Colonic mucosa (tissue), 4 donors: ENCODE results near the gene ABCF3. TPM values are rescaled to one million over a fixed set of nuclear protein-coding genes. Genes with fewer than 3 reads are reported as not detected.

Source experiments
- DNase-seq: peaks from one replicate; pipeline ENCODE4 v3.0.0-alpha.2; 2020
- H3K27ac ChIP-seq: fragments of 200-600 bp; one replicate; pipeline ENCODE4 v1.8.0; 2021
- H3K27me3 ChIP-seq: fragments of 200-600 bp; one replicate; pipeline ENCODE4 v1.8.0; 2021
- H3K36me3 ChIP-seq: fragments of 200-600 bp; one replicate; pipeline ENCODE4 v1.8.0; 2021
- H3K4me1 ChIP-seq: fragments of 200-600 bp; one replicate; pipeline ENCODE4 v1.8.0; 2021; ENCODE audit warnings: mild to moderate bottlenecking
- H3K4me3 ChIP-seq: fragments of 200-600 bp; one replicate; pipeline ENCODE4 v1.8.0; 2021
- H3K9ac ChIP-seq, 2 donors: one replicate each; pipeline ENCODE4 v1.7.0; 2013; ENCODE audit warnings: control low read depth in 2 of 2, low read depth in 2 of 2, low read length in 2 of 2
- H3K9me3 ChIP-seq: fragments of 200-600 bp; one replicate; pipeline ENCODE4 v1.8.0; 2021
- CTCF ChIP-seq: fragments of 200-600 bp; IDR thresholded peaks from one replicate; pipeline ENCODE4 v1.8.0; 2022; ENCODE audit warnings: antibody characterized with exemption, mild to moderate bottlenecking
- intact Hi-C: fragments of 100-400 bp; cut with DNase I; formaldehyde crosslinking; loops from one replicate; pipeline ENCODE4 v1.14.1; 2022
- total RNA-seq, 2 donors: library from RNA; stranded (reverse); fragmentation: NEBNext Ultra II Directional in 1 of 2; extraction: Animal tissue kit (Norgen Biotek cat#: 25700) in 1 of 2; gene quantifications; one replicate each; pipeline ENCODE4 v1.2.1, GENCODE V29; 2021
- donor health status: healthy.
- donor health status: DM: no; HTN: no; CAD: no.
- donor health status: DM: no; HTN: no; CAD: no.

Gene ABCF3
- total RNA-seq, 2 donors from 2014 or later = 54.6 to 82.4 TPM

DNA sequence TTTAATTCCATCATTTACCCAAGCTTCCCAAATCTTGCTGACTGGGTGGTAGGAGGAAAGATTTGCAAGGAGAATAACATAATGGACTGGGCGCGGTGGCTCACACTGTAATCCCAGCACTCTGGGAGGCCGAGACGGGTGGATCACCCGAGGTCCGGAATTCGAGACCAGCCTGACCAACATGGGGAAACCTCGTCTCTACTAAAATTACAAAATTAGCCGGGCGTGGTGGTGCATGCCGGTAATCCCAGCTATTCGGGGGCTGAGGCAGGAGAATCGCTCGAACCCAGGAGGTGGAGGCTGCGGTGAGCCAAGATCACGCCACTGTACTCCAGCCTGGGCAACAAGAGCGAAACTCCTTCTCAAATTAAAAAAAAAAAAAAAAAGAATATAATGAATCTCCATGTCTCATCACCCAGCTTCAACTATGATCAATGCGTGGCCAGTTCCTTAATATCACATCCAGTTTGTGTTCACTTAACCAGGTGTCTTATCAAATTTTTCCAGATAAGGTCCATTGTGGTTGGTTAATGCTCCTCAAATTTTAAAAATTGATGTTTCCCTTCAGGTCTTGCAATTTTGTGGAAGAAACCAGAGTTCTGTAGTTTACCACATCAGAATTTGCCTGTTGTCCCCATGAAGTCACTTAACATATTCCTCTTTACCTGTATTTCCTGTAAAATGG, 1.3 kb upstream of the ABCF3 start:
- Histone ChIP-seq H3K9ac (no peak overlapping the region), H3K4me1 (peaks cover 8% of the 10 kb centered on the region), H3K4me3 (no peak overlapping the region), H3K36me3 (peaks cover 32% of the 10 kb centered on the region), H3K27me3 (no peaks in the 10 kb centered on the region), H3K9me3 (no peaks in the 10 kb centered on the region), H3K27ac (no peak overlapping the region)
- intact Hi-C loops = no loop called here
- TF ChIP-seq CTCF = no peak
- DNase-seq = peak; percentile 15

- Histone ChIP-seq H3K9ac (peak overlapping the region; percentile 67 to 94), H3K27ac (peak overlapping the region; percentile 66), H3K4me1 (peaks cover 8% of the 10 kb centered on the region), H3K36me3 (peaks cover 27% of the 10 kb centered on the region), H3K9me3 (no peaks in the 10 kb centered on the region), H3K4me3 (peak overlapping the region; percentile 66), H3K27me3 (no peaks in the 10 kb centered on the region)
- intact Hi-C loops = no loop called here
- peak; percentile 99 for DNase-seq
- TF ChIP-seq CTCF = no peak
Observed at GRCh38 chr3:184185461-184186183, 377 bp upstream of the ABCF3 start.

- peak; percentile 17 for DNase-seq
- Histone ChIP-seq H3K27ac (peak overlapping the region; percentile 66), H3K9me3 (no peaks in the 10 kb centered on the region), H3K4me1 (peaks cover 8% of the 10 kb centered on the region), H3K36me3 (peaks cover 19% of the 10 kb centered on the region), H3K9ac (peak overlapping the region; percentile 90 to 94), H3K4me3 (peak overlapping the region; percentile 66), H3K27me3 (no peaks in the 10 kb centered on the region)
- no peak for TF ChIP-seq CTCF
- intact Hi-C loops = no loop called here
Observed at GRCh38 chr3:184186902-184187207, 856 bp downstream of the ABCF3 start.

GRCh38 chr3:184188080-184188479, 2.1 kb downstream of the ABCF3 start:
- no peak for TF ChIP-seq CTCF
- Histone ChIP-seq H3K27ac (no peak overlapping the region), H3K27me3 (no peaks in the 10 kb centered on the region), H3K9ac (no peak overlapping the region), H3K9me3 (no peaks in the 10 kb centered on the region), H3K4me3 (no peak overlapping the region), H3K4me1 (peaks cover 8% of the 10 kb centered on the region), H3K36me3 (peaks cover 22% of the 10 kb centered on the region)
- intact Hi-C loops = no loop called here
- no peak for DNase-seq

GRCh38 chr3:184189421-184189820, 3.4 kb downstream of the ABCF3 start:
- intact Hi-C loops = no loop called here
- Histone ChIP-seq H3K27me3 (no peaks in the 10 kb centered on the region), H3K9me3 (no peaks in the 10 kb centered on the region), H3K4me1 (peaks cover 8% of the 10 kb centered on the region), H3K9ac (no peak overlapping the region), H3K36me3 (peaks cover 22% of the 10 kb centered on the region), H3K27ac (no peak overlapping the region), H3K4me3 (no peak overlapping the region)
- DNase-seq = no peak
- no peak for TF ChIP-seq CTCF
